ENCODE data around the gene BDNF.
A peak's percentile ranks its signal among the peaks of the same experiment; 100 is the strongest.
"Not testable (repeated sequence)": the region's sequence is repeated elsewhere in the genome, so short reads cannot be mapped to it uniquely, and the experiment has no call there.

The BDNF gene

DNA sequence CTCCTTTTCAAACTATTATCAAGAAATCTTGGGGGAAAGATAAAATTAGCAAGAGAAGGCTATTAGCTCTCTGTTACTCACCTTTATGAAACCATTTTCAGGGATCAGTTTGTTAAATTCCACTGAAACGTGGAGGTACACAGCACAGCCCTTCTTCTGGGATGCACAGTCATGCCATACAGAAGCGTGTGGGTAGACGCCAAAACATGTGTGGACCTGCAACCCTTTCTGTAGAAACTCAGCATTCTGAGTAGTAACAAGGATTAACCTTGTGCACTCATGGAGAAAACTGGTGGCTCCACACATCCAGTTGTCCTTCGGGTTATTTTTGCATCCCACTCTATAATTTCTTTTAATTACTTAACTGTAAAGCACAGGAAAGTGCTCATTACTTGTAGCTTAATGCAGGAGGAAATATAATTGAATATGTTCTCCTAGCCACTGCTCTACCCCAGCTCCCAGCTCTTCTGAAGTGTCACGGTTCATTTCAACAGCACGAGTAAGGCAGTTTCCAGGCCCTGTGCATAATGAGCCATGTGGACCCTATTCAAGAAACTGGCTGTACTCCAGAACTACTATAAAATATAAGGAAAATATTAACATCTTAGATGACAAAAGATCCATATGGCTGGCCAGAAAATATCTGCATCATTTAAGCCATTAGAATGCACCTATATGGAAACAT lies 26.1 kb downstream of the BDNF start:
- no peak for DNase-seq (ENCODE audit: low spot score in 2 of 2)
- no peak overlapping the region for H3K4me3 ChIP-seq

DNA sequence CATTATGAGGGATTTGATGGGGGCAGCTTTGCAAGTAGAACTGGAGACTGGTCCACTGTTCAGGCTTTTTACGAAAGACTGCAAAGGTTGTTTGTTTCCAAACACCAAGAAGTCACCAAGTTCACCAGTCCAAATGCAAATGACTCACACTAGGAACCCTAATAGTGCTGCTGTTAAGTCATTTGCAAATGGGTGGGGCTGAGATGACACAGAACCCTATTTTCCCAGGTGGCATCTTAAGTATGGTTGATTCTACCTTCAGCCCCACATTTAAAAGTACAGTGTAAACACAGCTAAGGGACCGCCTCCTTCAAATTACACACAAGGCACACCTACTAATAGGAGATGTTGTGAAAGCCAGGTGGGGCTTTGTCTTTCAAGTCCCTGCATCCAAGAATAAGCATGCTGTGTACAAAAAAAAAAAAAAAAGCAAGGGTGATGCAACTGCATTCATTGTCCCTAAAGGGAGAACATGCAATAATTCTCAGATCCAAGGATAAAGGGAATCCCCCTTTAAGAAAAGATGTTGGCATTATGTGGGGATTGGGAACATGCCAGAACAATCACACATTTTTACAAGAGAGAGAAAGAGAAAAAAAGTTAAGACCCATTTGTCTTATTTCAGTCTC lies 27.3 kb downstream of the BDNF start:
- Histone ChIP-seq H3K9me3 (no peaks in the 10 kb centered on the region), H3K36me3 (replicated peaks) (no peaks in the 10 kb centered on the region), H3K4me3 (no peak overlapping the region), H3K4me1 (no peaks in the 10 kb centered on the region), H3K27me3 (ENCODE audit: low read depth) (no peaks in the 10 kb centered on the region)
- in situ Hi-C loops (cut with MboI; ENCODE audit: low sequenced_read_pairs), result no loop called here
- DNase-seq (ENCODE audit: low spot score in 2 of 2), result no peak

More for the DNA sequence above, 26.1 kb downstream of the BDNF start:
- H3K27me3 ChIP-seq (ENCODE audit: low read depth), result no peaks in the 10 kb centered on the region
- H3K4me1 ChIP-seq, result no peaks in the 10 kb centered on the region
- no peaks in the 10 kb centered on the region for H3K36me3 ChIP-seq (replicated peaks)
- no peaks in the 10 kb centered on the region for H3K9me3 ChIP-seq
- in situ Hi-C loops (cut with MboI; ENCODE audit: low sequenced_read_pairs), result no loop called here

DNA sequence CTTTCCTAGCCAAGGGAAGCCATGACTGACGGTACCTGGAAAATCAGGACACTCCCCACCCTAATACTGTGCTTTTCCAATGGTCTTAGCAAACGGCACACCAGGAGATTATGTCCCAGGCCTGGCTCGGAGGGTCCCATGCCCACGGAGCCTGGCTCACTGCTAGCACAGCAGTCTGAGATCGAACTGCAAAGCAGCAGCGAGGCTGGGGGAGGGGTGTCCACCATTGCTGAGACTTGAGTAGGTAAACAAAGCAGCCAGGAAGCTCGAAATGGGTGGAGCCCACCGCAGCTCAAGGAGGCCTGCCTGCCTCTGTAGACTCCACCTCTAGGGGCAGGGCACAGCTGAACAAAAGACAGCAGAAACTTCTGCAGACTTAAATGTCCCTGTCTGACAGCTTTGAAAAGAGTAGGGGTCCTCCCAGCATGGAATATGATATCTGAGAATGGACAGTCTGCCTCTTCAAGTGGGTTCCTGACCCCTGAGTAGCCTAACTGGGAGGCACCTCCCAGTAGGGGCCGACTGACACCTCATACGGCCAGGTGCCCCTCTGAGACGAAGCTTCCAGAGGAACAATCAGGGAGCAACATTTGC lies 34.6 kb downstream of the BDNF start:
- H3K4me1 ChIP-seq; H3K9me3 ChIP-seq; in situ Hi-C loops (cut with MboI; ENCODE audit: low sequenced_read_pairs); H3K36me3 ChIP-seq (replicated peaks); H3K27me3 ChIP-seq (ENCODE audit: low read depth): not testable (repeated sequence)
- peak overlapping the region; percentile 9; the same call in 1 of the 2 replicates for H3K4me3 ChIP-seq
- DNase-seq (ENCODE audit: low spot score in 2 of 2), result peak in 1 of 2 experiments; percentile 57

DNA sequence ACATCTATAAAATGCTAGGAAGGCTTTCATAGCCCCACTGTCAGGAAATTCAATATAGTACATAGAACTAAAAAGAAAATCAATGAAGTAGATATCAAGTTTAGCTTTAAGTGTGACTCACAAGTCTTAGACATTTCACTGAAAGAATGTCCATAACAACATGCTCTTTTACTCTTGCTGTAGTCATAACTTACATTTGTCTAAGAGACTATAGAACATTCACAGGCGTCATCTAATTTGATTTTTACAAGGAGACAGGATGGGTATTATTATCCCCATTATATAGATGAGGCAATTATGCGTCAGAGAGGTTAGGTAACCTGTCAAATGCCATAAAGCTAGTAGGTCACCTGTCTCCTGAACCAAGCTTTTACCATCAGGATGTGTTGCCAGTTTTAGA lies 36.9 kb downstream of the BDNF start:
- no peaks in the 10 kb centered on the region for H3K4me1 ChIP-seq
- in situ Hi-C loops (cut with MboI; ENCODE audit: low sequenced_read_pairs), result no loop called here
- no peaks in the 10 kb centered on the region for H3K27me3 ChIP-seq (ENCODE audit: low read depth)
- no peak for DNase-seq (ENCODE audit: low spot score in 2 of 2)
- H3K9me3 ChIP-seq, result no peaks in the 10 kb centered on the region
- H3K4me3 ChIP-seq, result no peak overlapping the region
- no peaks in the 10 kb centered on the region for H3K36me3 ChIP-seq (replicated peaks)

DNA sequence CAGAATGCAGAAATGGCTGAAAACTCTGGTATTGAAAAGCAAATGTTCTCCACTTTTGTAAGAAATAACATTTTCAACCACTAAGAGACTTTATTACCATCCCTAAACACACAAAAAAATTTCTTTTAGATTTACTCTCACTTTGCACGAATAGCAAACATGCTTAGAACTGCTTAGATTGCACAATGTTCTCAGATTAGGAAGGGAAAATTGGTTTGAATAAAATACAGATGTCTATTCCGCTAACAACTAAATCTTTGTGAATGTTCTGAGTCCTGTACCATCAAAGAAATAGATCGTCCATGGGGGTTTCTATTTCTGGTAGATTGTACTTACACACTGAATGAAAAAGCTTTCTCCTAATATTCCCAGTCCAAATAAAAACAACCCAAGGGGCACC lies 40.1 kb downstream of the BDNF start:
- no peaks in the 10 kb centered on the region for H3K4me1 ChIP-seq
- in situ Hi-C loops (cut with MboI; ENCODE audit: low sequenced_read_pairs), result no loop called here
- no peaks in the 10 kb centered on the region for H3K36me3 ChIP-seq (replicated peaks)
- no peak overlapping the region for H3K4me3 ChIP-seq
- H3K9me3 ChIP-seq, result no peaks in the 10 kb centered on the region
- no peak for DNase-seq (ENCODE audit: low spot score in 2 of 2)
- no peaks in the 10 kb centered on the region for H3K27me3 ChIP-seq (ENCODE audit: low read depth)

DNA sequence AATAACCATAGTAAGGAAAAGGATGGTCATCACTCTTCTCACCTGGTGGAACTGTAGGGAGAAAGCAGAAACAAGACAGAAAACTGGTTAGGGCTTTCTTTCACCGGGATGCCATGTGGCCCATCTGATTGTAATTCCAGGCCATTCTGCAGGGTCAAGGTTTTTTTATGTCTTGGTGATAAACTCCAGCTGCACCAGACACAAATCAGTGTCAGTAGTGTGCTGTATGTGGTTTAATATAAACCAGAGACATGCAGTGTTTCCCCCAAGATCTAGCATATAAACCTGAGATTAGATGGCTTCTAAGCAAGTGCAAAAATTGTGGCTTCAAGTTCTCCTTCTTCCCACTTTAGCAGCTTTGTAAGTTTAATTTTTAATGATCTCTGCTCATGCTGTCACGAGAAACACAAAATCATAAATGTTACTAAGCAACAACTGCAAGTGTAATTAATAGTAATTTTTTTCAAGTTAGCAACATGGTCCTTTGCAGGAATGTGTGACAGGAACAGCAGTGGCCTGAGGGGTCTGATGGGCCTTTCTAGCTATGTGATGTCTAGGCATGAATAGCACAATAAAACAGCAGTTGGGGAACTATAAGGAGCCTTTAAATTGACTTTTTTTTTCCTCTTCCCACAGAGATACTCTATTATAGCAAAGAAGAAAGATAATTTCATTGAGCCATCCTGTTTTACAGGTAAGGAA lies 41.6 kb downstream of the BDNF start:
- H3K4me1 ChIP-seq, result no peaks in the 10 kb centered on the region
- no peaks in the 10 kb centered on the region for H3K36me3 ChIP-seq (replicated peaks)
- 0 out of 2 replicates have a peak, but pooled peaks cover 3% of the 10 kb centered on the region for H3K27me3 ChIP-seq (ENCODE audit: low read depth)
- no peak for DNase-seq (ENCODE audit: low spot score in 2 of 2)
- no peak overlapping the region for H3K4me3 ChIP-seq
- in situ Hi-C loops (cut with MboI; ENCODE audit: low sequenced_read_pairs), result no loop called here
- H3K9me3 ChIP-seq, result no peaks in the 10 kb centered on the region

DNA sequence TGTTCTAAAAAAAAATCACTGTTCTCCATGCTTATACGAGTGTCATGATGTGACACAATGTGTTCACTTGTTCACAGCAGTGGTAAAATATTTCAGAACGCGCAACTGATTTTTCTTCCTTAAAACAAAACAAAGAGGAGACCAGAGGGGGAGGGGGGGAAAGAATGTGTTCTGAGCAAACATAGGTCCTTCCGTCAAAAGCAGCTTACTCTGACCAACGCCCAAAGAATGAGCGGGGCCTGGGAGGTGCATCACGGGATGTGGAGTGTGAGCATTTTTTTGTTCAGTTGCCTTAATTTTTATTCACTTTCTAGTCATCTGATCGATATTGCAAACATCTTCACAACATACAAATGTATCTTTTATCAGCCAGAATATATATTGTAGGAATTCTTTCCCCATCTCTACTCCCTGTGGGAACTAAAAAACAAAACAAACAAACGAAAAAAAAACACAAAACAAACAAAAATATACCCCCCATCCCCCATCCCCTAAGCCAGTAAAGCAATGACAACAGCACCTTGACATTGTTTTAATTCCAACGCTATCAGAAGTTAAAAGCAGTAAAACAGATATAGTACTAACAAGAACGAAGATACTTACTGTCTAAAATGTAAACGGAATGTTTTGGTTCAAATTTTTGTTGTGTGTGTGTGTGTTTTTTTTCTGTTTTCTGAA lies 43.3 kb downstream of the BDNF start:
- H3K36me3 ChIP-seq (replicated peaks), result no peaks in the 10 kb centered on the region
- H3K4me3 ChIP-seq, result no peak overlapping the region
- no peaks in the 10 kb centered on the region for H3K4me1 ChIP-seq
- 0 out of 2 replicates have a peak, but pooled peaks cover 3% of the 10 kb centered on the region for H3K27me3 ChIP-seq (ENCODE audit: low read depth)
- H3K9me3 ChIP-seq, result no peaks in the 10 kb centered on the region
- DNase-seq (ENCODE audit: low spot score in 2 of 2), result no peak
- in situ Hi-C loops (cut with MboI; ENCODE audit: low sequenced_read_pairs), result no loop called here

DNA sequence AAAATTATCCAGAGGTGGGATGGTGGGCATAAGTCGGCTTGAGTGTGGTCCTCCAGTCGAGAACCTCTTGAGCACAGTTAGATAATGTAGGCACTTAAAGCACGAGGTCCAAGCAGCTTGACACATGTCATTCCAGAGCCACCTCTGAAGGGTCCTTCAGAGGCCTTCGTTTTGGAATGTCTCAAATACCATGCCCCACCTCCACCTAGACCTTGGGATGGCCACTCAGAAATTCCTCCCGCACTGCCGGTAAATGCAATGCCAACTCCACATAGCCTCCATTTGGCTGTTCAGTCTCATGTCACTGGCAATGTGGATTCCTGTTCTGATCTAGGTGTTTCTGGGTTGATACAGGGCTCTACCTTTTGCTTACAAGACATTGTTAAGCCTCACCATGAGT lies 43.9 kb downstream of the BDNF start:
- no peaks in the 10 kb centered on the region for H3K4me1 ChIP-seq
- in situ Hi-C loops (cut with MboI; ENCODE audit: low sequenced_read_pairs), result no loop called here
- no peaks in the 10 kb centered on the region for H3K36me3 ChIP-seq (replicated peaks)
- no peaks in the 10 kb centered on the region for H3K9me3 ChIP-seq
- H3K4me3 ChIP-seq, result no peak overlapping the region
- no peak for DNase-seq (ENCODE audit: low spot score in 2 of 2)
- 0 out of 2 replicates have a peak, but pooled peaks cover 3% of the 10 kb centered on the region for H3K27me3 ChIP-seq (ENCODE audit: low read depth)

DNA sequence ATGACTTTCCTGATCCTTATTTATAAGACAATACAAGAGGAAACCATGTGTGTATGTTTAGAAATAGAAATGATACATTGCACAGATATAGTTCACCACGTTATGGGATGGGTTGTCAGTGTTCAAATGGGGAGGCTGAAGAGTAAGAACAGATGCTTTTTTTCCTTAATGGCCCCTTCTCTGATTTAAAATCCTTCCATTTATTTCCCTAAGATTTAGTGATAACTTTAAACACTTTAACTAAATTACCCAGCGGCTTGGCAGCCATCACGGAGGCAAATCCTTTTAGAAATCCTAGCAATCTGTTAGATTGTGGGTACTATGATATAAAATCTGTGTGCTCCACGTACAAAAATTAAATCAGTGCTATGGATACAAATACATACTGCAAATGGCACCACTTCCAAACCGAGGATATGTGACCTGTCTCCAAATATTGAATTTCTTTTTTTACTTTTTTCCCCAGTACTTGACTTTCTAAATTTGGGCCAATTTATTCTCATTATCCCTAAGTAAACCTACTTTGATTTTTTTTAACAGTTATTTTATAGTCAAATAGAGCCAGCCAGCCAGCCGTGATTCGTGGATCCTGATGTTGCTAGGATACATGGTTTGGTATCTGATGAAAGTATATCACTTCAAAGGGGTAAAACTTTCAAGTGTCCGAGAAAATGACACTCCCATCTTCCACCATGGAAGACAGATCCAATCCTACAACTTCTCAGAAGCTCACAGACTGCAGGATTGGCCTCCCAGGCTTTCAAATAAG lies 46.1 kb downstream of the BDNF start:
- Histone ChIP-seq H3K9me3 (no peaks in the 10 kb centered on the region), H3K27me3 (ENCODE audit: low read depth) (0 out of 2 replicates have a peak, but pooled peaks cover 3% of the 10 kb centered on the region), H3K36me3 (replicated peaks) (no peaks in the 10 kb centered on the region), H3K4me3 (no peak overlapping the region), H3K4me1 (no peaks in the 10 kb centered on the region)
- no peak for DNase-seq (ENCODE audit: low spot score in 2 of 2)
- in situ Hi-C loops (cut with MboI; ENCODE audit: low sequenced_read_pairs), result no loop called here

DNA sequence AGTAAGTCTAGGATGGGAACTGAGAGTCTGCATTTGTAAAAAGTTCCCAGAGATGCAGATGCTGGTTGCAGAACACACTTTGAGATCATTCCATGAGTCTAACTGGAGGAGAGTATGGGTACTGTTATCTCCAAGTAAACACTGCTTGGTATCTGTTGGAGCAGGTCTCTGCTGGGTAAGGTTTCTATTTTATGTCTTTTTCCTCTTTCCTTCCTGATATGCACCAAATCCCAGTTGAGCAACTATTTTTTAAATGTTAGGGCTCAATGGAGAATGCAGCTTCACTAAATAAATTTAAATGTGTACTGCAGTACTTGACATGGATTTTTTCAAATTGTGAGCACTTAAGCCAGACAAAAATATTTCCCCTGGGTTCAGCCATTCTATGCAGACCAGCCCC lies 48.5 kb downstream of the BDNF start:
- DNase-seq (ENCODE audit: low spot score in 2 of 2), result no peak
- H3K4me3 ChIP-seq, result no peak overlapping the region
- H3K4me1 ChIP-seq, result no peaks in the 10 kb centered on the region
- 0 out of 2 replicates have a peak, but pooled peaks cover 3% of the 10 kb centered on the region for H3K27me3 ChIP-seq (ENCODE audit: low read depth)
- H3K36me3 ChIP-seq (replicated peaks), result no peaks in the 10 kb centered on the region
- H3K9me3 ChIP-seq, result no peaks in the 10 kb centered on the region
- in situ Hi-C loops (cut with MboI; ENCODE audit: low sequenced_read_pairs), result no loop called here

DNA sequence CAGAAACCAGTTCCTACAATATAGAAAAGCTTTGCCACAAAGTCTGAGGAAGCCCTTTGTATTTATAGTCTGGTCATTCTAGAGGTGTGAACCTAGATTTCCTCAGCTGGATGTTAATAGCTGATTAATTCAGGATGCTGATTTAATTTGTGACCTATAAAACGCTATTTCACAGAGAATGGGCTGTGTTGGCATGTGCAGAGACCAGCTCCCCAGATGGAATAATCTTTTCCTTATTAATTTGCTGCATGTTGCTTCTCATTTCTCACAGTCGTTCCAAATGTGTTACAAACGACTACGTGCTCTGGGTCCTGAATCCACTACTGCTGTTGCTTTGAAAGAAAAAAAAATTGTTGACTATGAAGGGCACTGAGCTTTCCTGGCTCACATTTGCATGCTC lies 49.3 kb downstream of the BDNF start:
- Histone ChIP-seq H3K4me3 (no peak overlapping the region), H3K9me3 (no peaks in the 10 kb centered on the region), H3K27me3 (ENCODE audit: low read depth) (0 out of 2 replicates have a peak, but pooled peaks cover 3% of the 10 kb centered on the region), H3K4me1 (no peaks in the 10 kb centered on the region), H3K36me3 (replicated peaks) (no peaks in the 10 kb centered on the region)
- no peak for DNase-seq (ENCODE audit: low spot score in 2 of 2)
- in situ Hi-C loops (cut with MboI; ENCODE audit: low sequenced_read_pairs), result no loop called here

DNA sequence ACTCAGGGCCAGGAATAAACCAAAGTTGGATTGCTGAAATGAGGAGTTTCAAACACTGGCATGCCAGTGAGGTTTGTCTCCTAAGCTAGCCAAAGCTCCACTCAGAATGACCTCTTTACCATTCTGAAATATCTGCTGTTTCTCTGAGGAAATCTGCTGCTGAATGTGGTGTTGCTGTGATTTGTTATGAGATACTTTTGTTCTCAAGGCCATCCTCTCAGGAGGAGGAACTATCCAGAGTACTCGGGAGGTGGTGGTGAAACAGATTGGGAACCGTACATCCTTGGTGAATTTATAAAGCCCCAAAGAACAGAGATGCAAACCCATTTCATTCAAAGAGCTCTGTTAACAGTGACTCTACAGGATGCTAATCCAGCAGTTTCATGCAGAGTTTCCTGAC lies 50.5 kb downstream of the BDNF start:
- 0 out of 2 replicates have a peak, but pooled peaks cover 3% of the 10 kb centered on the region for H3K27me3 ChIP-seq (ENCODE audit: low read depth)
- no peak for DNase-seq (ENCODE audit: low spot score in 2 of 2)
- H3K4me1 ChIP-seq, result no peaks in the 10 kb centered on the region
- H3K9me3 ChIP-seq, result no peaks in the 10 kb centered on the region
- no peaks in the 10 kb centered on the region for H3K36me3 ChIP-seq (replicated peaks)
- H3K4me3 ChIP-seq, result no peak overlapping the region
- in situ Hi-C loops (cut with MboI; ENCODE audit: low sequenced_read_pairs), result no loop called here

DNA sequence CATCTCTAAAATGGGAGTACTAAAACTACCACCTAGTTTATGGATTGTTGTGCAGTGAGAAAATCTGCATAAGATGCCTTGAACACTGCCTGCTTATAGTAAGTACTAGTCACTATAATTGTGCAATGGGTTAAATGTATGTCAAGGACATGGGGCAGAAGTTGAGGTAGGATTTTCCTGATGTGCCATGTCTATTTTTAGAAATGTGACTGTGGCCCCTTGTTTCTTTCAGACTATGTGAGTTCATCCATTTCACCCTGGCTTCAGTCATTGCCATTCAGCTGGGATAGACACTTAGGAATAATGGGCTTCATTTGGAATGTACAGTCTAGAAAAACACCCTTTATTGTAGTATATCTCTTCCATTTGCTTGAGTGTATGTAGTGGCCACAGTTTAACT lies 51.4 kb downstream of the BDNF start:
- Histone ChIP-seq H3K36me3 (replicated peaks) (no peaks in the 10 kb centered on the region), H3K27me3 (ENCODE audit: low read depth) (0 out of 2 replicates have a peak, but pooled peaks cover 1% of the 10 kb centered on the region), H3K4me3 (no peak overlapping the region), H3K9me3 (no peaks in the 10 kb centered on the region), H3K4me1 (no peaks in the 10 kb centered on the region)
- in situ Hi-C loops (cut with MboI; ENCODE audit: low sequenced_read_pairs), result no loop called here
- DNase-seq (ENCODE audit: low spot score in 2 of 2), result no peak
